ENCODE measurements around the gene HLF.
A peak's percentile ranks its signal among the peaks of the same experiment; 100 is the strongest.

Gene HLF

GRCh38 chr17:55258578-55259135 is 6.1 kb upstream of the HLF start:
- no peak for DNase-seq (ENCODE audit: low spot score)

GRCh38 chr17:55259684-55260111 is 5.1 kb upstream of the HLF start:
- no peak for DNase-seq (ENCODE audit: low spot score)

GRCh38 chr17:55261311-55261710 is 3.4 kb upstream of the HLF start:
- no peak for DNase-seq (ENCODE audit: low spot score)

GRCh38 chr17:55263569-55264277 is 1.0 kb upstream of the HLF start:
- no peak for DNase-seq (ENCODE audit: low spot score)

- DNase-seq (ENCODE audit: low spot score): no peak
These were observed 499 bp upstream of the HLF start for GRCh38 chr17:55264278-55264644.

GRCh38 chr17:55265311-55266021 is 706 bp downstream of the HLF start:
- DNase-seq (ENCODE audit: low spot score): peak; percentile 22

GRCh38 chr17:55266051-55266957 is 1.5 kb downstream of the HLF start:
- peak; percentile 32 for DNase-seq (ENCODE audit: low spot score)

GRCh38 chr17:55266958-55267688 is 2.4 kb downstream of the HLF start:
- DNase-seq (ENCODE audit: low spot score): no peak

GRCh38 chr17:55267777-55268648 is 3.3 kb downstream of the HLF start:
- no peak for DNase-seq (ENCODE audit: low spot score)

- DNase-seq (ENCODE audit: low spot score): no peak
These were observed 4.1 kb downstream of the HLF start for GRCh38 chr17:55268649-55269480.

- DNase-seq (ENCODE audit: low spot score): no peak
These were observed 5.1 kb downstream of the HLF start for GRCh38 chr17:55269894-55270293.

GRCh38 chr17:55271223-55271571 is 6.4 kb downstream of the HLF start:
- no peak for DNase-seq (ENCODE audit: low spot score)

GRCh38 chr17:55271958-55272710 is 7.4 kb downstream of the HLF start:
- no peak for DNase-seq (ENCODE audit: low spot score)

- DNase-seq (ENCODE audit: low spot score): no peak
These were observed 8.2 kb downstream of the HLF start for GRCh38 chr17:55272711-55273578.

GRCh38 chr17:55273579-55274354 is 9.0 kb downstream of the HLF start:
- DNase-seq (ENCODE audit: low spot score): no peak

- DNase-seq (ENCODE audit: low spot score): no peak
These were observed 9.8 kb downstream of the HLF start for GRCh38 chr17:55274355-55275255.

Measured in iPS-NIHi11 (cell line).